Mucosa of descending colon (tissue), 3 donors: ENCODE data around the gene SLC2A5. TPM values are rescaled to one million over a fixed set of nuclear protein-coding genes. Genes with fewer than 3 reads are reported as not detected.

Source experiments
- ATAC-seq: fragments of 200-7000 bp; cut with Tn5 transposase; one replicate; pipeline ENCODE4 v1.9.1; 2020; ENCODE audit warnings: mild to moderate bottlenecking, moderate library complexity
- DNase-seq, 3 donors: peaks; one replicate each; pipeline ENCODE4 v3.0.0-alpha.2; 2020
- H3K36me3 ChIP-seq: fragments of 200-600 bp; one replicate; pipeline ENCODE4 v1.8.0; 2021; ENCODE audit warnings: low read depth, mild to moderate bottlenecking
- H3K4me1 ChIP-seq: fragments of 200-600 bp; one replicate; pipeline ENCODE4 v1.8.0; 2021; ENCODE audit warnings: low read depth, mild to moderate bottlenecking
- H3K4me3 ChIP-seq: fragments of 200-600 bp; one replicate; pipeline ENCODE4 v1.8.0; 2021; ENCODE audit warnings: mild to moderate bottlenecking
- H3K9me3 ChIP-seq: fragments of 200-600 bp; one replicate; pipeline ENCODE4 v1.8.0; 2021; ENCODE audit warnings: mild to moderate bottlenecking
- intact Hi-C, 2 donors: fragments of 100-400 bp; cut with DNase I in 1 of 2; cut with micrococcal nuclease in 1 of 2; formaldehyde crosslinking; loops; one replicate each; pipeline versions ENCODE4 v1.11.0 to v1.11.1; 2022; cut with DNase I, micrococcal nuclease
- total RNA-seq, 3 donors: library from RNA; stranded (reverse); fragmentation: NEBNext Ultra II Directional in 2 of 3; extraction: Animal tissue kit (Norgen Biotek cat#: 25700) in 2 of 3; gene quantifications; one replicate each; pipeline versions ENCODE4 v1.2.1 to v1.2.4, GENCODE V29; 2021 to 2023
- TF ChIP-seq, protein P1 (sequence below): fragments of 200-600 bp; IDR thresholded peaks from one replicate; pipeline ENCODE4 v1.8.0; 2022; ENCODE audit warnings: antibody characterized with exemption, mild to moderate bottlenecking
- donor health status: DM: no; HTN: no; CAD: no; lungs with moderate emphysema.
- donor health status: DM: no; HTN: no; CAD: no.
- donor health status: DM: no; HTN: yes; CAD: no.

SLC2A5 gene
- total RNA-seq, 3 donors from 2014 or later, result 4.4 to 34.5 (median 7.8) TPM

DNA sequence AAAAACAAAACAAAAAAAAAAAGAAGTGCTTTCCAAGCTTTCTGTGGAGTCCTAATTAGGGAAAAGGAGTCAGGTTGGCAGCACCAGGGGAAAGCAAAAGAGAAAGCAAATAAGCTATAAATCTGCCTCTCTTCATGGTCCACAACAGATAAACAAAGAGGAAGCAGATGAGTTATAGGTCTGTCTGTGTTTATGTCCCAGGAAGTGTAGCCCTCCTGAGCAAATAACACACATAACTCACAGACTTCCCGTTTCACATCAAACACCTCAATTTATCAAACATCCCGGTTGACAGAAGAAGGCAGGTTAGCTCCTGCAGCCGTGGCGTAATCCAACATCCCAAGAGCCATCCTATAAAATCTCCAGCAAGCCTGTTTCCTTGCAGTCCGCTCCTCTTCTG, 5.6 kb upstream of the SLC2A5 start:
- Histone ChIP-seq H3K9me3 (no peaks in the 10 kb centered on the region), H3K36me3 (no peaks in the 10 kb centered on the region), H3K4me3 (no peak overlapping the region), H3K4me1 (peaks cover 17% of the 10 kb centered on the region)
- intact Hi-C loops, result no loop called here
- TF ChIP-seq, protein P1, sequence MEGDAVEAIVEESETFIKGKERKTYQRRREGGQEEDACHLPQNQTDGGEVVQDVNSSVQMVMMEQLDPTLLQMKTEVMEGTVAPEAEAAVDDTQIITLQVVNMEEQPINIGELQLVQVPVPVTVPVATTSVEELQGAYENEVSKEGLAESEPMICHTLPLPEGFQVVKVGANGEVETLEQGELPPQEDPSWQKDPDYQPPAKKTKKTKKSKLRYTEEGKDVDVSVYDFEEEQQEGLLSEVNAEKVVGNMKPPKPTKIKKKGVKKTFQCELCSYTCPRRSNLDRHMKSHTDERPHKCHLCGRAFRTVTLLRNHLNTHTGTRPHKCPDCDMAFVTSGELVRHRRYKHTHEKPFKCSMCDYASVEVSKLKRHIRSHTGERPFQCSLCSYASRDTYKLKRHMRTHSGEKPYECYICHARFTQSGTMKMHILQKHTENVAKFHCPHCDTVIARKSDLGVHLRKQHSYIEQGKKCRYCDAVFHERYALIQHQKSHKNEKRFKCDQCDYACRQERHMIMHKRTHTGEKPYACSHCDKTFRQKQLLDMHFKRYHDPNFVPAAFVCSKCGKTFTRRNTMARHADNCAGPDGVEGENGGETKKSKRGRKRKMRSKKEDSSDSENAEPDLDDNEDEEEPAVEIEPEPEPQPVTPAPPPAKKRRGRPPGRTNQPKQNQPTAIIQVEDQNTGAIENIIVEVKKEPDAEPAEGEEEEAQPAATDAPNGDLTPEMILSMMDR, result no peak
- DNase-seq (no peak), ATAC-seq (peak; percentile 62)

DNA sequence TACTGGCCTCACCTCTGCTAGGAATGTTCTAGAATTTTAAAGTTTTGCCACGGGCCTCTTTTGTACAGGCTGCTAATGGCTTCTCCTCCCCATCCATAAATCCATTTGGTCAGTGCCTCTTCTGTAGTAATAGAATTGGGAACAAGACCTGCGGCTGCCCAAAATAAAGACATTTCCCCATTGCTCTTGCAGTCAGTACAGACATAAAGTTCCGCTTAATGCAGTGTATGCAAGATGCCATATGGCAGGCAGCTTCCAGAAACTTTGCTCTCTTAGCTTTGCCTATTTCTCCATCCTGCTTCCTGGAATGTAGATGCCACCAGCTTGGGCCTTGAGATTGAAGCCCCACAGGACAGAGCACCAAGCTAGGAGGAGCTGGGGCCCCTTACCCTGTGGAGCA, 3.7 kb upstream of the SLC2A5 start:
- peaks cover 20% of the 10 kb centered on the region for H3K4me1 ChIP-seq
- H3K4me3 ChIP-seq, result no peak overlapping the region
- no peak for DNase-seq
- H3K9me3 ChIP-seq, result no peaks in the 10 kb centered on the region
- H3K36me3 ChIP-seq, result no peaks in the 10 kb centered on the region
- TF ChIP-seq, protein P1, result no peak
- ATAC-seq, result no peak
- intact Hi-C loops, result no loop called here

DNA sequence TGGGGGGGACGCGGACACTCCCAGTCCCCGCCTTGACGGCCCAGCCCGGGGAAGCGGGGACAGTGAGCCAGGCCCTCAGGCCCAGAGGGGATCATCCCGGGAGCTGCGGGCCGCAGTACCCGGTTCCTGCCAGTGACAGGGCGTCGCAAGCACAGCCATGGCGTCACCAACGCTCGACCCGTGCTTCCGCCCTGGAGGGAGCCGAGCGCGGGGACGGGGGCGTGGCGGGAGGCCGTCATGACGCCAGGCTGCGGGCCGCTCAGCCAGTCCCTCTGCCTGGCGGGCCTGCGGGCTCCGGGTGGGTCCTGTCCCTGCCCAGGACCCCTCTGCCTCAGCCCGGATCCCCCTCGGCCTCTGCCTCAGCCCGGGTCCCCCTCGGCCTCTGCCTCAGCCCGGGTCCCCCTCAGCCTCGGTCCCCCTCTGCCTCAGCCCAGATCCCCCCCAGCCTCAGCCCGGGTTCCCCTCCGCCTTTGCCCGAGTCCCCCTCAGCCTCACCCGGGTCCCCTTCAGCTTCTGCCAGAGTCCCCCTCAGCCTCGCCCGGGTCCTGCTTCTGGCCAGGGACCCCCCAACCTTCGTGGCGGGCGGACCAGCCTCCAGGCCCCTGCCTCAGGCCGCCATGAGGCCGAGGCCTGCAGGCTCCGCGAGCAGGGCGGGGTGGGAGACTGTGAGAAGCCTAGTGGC, 2.3 kb upstream of the SLC2A5 start:
- Histone ChIP-seq H3K4me3 (no peak overlapping the region), H3K4me1 (peaks cover 16% of the 10 kb centered on the region), H3K36me3 (no peaks in the 10 kb centered on the region), H3K9me3 (no peaks in the 10 kb centered on the region)
- DNase-seq, result no peak
- TF ChIP-seq, protein P1, result no peak
- no peak for ATAC-seq
- intact Hi-C loops, result no loop called here

DNA sequence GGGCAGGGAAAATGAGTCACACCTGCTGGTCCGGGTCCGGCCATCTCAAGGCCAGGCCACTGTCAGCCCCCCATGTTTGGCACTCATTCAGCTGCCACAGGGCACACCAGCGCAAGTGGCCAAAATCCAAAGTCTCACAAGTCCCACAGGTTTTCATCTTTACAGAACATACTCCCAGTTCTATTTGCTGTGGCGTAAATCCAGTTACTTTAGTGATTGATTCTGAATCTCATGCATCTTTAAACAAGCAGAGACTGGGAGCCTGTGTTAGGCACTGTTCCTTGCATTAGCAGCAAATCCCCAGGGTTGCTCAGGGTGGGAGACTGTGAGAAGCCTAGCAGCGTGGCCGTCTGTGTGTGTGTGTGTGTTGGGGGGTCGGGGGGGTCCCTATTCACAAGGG, 1.1 kb upstream of the SLC2A5 start:
- ATAC-seq, result no peak
- no peak for DNase-seq
- Histone ChIP-seq H3K4me3 (no peak overlapping the region), H3K4me1 (peaks cover 16% of the 10 kb centered on the region), H3K36me3 (no peaks in the 10 kb centered on the region), H3K9me3 (no peaks in the 10 kb centered on the region)
- TF ChIP-seq, protein P1, result no peak
- intact Hi-C loops, result no loop called here

DNA sequence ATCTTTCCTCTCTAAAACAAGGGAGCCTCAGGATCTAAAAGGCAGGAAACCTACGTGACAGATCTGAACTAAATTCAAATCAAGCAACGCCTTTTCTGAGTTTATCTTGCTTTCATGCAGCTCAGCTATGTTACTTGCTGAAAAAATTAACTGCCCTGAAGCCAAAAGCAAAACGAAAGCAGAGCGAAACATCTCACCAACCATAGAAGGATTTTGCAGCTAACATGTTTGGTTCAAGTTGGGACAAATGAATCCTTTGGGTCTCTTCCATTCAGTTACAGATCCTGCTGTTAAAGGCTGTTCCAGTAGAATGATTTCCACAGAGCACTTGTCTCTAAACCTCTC, 482 bp downstream of the SLC2A5 start:
- intact Hi-C loops, result no loop called here
- H3K4me3 ChIP-seq, result no peak overlapping the region
- TF ChIP-seq, protein P1, result no peak
- DNase-seq (no peak), ATAC-seq (peak; percentile 4)
- peaks cover 13% of the 10 kb centered on the region for H3K4me1 ChIP-seq
- H3K9me3 ChIP-seq, result no peaks in the 10 kb centered on the region
- no peaks in the 10 kb centered on the region for H3K36me3 ChIP-seq
